ENCODE data around the gene ANKS3.
A peak's percentile ranks its signal among the peaks of the same experiment; 100 is the strongest.
"Not testable (repeated sequence)": the region's sequence is repeated elsewhere in the genome, so short reads cannot be mapped to it uniquely, and the experiment has no call there.

The ANKS3 gene

DNA sequence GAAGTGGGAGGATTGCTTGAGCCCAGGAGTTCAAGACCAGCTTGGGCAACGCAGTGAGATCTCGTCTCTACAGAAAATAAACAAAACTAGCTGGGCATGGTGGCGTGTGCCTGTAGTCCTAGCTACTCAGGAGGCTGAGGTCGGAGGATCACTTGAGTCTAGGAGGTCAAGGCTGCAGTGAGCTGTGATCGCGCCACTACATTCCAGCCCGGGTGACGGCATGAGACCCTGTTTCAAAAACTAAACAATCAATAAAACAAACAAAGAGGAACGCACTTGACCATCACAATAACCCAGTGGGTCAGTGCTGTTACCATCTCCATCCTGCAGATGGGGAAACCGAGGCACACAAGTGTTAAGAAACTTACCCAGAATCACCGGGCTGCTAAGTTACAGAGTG, 19.2 kb upstream of the ANKS3 start:
- no peak for DNase-seq (ENCODE audit: low spot score)

- DNase-seq (ENCODE audit: low spot score) = no peak
Observed at GRCh38 chr16:4752351-4753100, 18.5 kb upstream of the ANKS3 start.

GRCh38 chr16:4750896-4751295, 16.8 kb upstream of the ANKS3 start:
- DNase-seq (ENCODE audit: low spot score) = no peak

- no peak for DNase-seq (ENCODE audit: low spot score)
Observed at GRCh38 chr16:4749700-4750257, 15.7 kb upstream of the ANKS3 start.

DNA sequence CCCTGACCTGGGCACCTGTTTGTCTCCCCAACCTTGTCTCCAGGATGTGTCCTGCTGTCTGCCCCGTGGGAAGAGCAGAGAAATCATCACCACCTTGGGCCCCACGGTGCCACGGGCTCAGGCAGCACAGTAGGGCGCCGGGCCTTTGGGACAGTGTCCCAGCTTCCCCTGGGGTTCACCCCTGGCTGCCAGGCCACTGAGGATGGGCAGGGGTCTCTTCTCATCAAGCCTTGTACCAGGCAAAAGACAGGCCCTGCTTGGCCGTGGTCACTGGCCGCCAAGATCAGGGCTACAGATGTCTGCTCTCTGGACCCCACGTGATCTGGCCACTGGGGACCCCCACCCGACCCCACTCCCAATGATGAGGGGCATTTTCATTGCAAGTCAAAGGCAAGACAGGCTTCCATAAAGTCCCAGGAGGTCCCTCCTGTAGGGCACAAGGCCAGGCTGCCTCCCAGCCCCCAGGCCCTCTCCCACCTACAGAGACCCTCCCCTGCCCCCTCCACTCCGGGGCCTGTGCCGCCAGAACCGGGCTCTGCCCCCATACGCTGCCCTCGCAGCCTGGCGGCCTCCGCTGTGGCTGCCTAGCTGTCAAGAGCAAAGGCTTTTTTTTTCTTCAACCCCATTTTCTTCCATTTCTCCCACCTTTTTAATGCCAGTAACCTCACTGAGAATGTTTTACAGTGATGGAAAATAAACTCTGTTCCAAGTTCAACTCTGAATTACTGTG, 14.8 kb upstream of the ANKS3 start:
- no peak for DNase-seq (ENCODE audit: low spot score)

- peak; percentile 54 for DNase-seq (ENCODE audit: low spot score)
Observed at GRCh38 chr16:4747906-4748681, 14.0 kb upstream of the ANKS3 start.

- DNase-seq (ENCODE audit: low spot score) = peak; percentile 24
Observed at GRCh38 chr16:4746991-4747574, 13.0 kb upstream of the ANKS3 start.

- DNase-seq (ENCODE audit: low spot score) = no peak
Observed at GRCh38 chr16:4746215-4746614, 12.1 kb upstream of the ANKS3 start.

GRCh38 chr16:4745274-4745569, 11.2 kb upstream of the ANKS3 start:
- DNase-seq (ENCODE audit: low spot score) = no peak

DNA sequence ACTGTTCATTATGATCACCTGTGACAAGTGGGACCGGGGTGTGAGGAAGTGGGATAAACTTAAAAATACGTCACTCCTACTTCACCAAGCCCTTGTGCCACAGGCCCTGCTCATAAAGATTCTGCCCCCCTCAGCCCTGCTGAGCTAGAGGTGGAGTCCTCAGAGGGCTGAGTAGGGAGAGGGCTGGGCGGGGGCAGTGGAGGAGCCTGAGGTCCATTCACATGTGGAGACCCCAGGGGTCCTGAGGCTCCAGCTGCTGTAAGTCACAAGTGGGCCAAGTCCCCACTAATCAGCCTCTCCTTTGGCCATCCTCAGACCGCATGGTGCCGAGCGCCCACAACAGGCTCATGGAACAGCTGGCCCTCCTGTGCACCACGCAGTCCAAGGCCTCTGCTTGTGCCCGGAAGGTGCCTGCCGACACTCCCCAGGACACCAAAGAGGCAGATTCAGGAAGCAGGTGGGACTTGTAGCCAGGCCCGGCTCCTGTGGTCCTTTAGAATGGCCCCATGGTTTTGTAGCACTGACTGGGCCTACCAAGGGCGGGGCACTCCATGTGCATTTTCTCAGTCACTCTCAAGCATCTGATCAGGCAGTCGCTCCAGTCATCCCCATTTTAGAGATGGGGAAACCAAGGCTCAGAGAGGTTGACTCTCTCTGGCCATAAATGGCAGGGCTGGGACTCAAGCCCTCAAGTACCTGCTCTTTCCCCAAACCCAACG, 10.6 kb upstream of the ANKS3 start:
- DNase-seq (ENCODE audit: low spot score) = no peak

DNA sequence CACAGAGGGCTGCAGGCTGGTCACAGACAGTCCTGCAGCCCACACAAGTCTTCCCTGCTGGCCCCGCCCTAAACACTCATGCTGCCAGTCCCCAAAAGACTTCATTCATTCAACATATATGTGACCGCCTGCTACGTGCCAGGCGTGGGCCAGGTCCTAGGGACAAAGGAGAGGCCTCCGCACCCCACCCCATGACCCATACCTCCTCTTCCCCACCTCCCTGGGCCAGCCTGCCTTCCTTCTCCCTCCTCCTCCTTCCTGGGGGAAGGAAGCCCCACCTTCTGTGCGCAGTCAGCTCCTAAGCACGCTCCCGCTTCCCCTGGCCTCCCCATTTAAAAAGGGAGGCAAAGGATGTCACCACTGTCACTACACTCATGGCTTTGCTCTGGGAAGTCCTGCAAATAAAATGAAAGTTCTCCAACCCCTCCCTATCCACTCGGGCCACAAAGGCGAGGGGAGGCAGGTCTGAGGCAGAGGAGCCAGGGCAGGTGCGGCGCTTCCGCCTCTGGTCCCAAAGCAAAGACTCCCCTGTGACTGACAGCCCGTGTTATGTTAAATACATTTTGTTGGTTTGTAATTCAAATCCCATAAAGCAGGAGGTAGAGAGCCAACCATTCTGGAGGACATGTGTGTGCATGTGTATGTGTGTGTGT, 9.3 kb upstream of the ANKS3 start:
- no peak for DNase-seq (ENCODE audit: low spot score)

GRCh38 chr16:4738370-4738769, 4.3 kb upstream of the ANKS3 start:
- DNase-seq (ENCODE audit: low spot score) = not testable (repeated sequence)

GRCh38 chr16:4737545-4737944, 3.5 kb upstream of the ANKS3 start:
- no peak for DNase-seq (ENCODE audit: low spot score)

DNA sequence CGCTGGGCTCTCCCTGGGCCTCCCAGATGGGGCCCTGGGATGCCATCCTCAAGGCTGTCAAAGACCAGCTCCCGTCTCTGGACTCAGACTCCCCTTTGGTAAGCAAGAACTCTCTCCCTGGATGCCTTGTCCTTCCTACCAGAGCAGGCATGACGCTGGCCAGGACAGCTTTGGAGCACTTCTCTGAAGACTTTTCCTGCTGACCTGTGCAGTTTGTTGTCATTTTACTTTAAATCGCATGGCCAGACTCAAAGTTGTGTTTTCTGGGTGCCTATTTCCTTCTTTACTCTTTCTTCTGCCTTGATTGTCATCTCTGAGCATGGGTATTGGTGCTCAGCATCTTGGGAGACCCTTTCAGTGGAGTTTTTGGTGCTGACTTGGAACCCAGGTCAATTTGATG, 2.5 kb upstream of the ANKS3 start:
- no peak for DNase-seq (ENCODE audit: low spot score)

- peak; percentile 78 for DNase-seq (ENCODE audit: low spot score)
Observed at GRCh38 chr16:4734730-4735535, 862 bp upstream of the ANKS3 start.

- no peak for DNase-seq (ENCODE audit: low spot score)
Observed at GRCh38 chr16:4733747-4734062, 366 bp downstream of the ANKS3 start.

GRCh38 chr16:4733211-4733742, 794 bp downstream of the ANKS3 start:
- no peak for DNase-seq (ENCODE audit: low spot score)

GRCh38 chr16:4729876-4730275, 4.2 kb downstream of the ANKS3 start:
- DNase-seq (ENCODE audit: low spot score) = no peak

- no peak for DNase-seq (ENCODE audit: low spot score)
Observed at GRCh38 chr16:4728676-4729075, 5.4 kb downstream of the ANKS3 start.

DNA sequence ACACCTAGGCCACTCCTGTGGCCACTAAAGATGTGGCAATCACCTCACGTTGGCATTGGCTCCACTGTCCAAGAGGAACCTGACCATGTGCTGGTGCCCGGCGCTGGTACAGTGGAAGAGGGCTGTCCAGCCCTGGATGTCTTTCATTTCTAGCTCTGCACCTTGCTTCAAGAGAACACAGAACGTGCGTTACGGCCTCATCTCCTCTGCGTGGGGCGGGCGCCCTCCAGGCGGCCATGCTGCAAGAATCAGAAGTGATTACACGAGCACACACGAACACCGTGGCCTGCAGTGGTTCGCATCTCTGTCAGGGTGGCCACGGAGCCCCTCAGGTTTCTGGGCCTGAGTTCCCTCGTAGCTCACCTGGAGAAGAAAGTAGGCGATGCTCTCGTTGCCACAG, 7.5 kb downstream of the ANKS3 start:
- no peak for DNase-seq (ENCODE audit: low spot score)

Data from putamen (tissue), 1 donor.